GM08714 (cell line): Measurements from ENCODE around the gene PAPPA.

ENCODE experiments used
- H3K4me3 ChIP-seq: fragments of 200-500 bp; sonication (Bioruptor generic); 2 replicates; pipeline ENCODE4 v1.5.1; 2014; ENCODE audit warnings: mild to moderate bottlenecking, low read length, inconsistent platforms
- ZNF274 ChIP-seq: IDR thresholded peaks from 2 replicates; pipeline ENCODE4 v1.6.1; 2012; ENCODE audit warnings: mild to moderate bottlenecking, low read depth, low read length

The PAPPA gene

GRCh38 chr9:116212986-116213692 is 59.5 kb downstream of the PAPPA start:
- no peak overlapping the region for H3K4me3 ChIP-seq
- no peak for TF ChIP-seq ZNF274

- TF ChIP-seq ZNF274 = no peak
- H3K4me3 ChIP-seq = no peak overlapping the region
Observed at GRCh38 chr9:116213693-116214047, 60.1 kb downstream of the PAPPA start.

GRCh38 chr9:116218399-116218798 is 64.8 kb downstream of the PAPPA start:
- TF ChIP-seq ZNF274 = no peak
- no peak overlapping the region for H3K4me3 ChIP-seq

- no peak overlapping the region for H3K4me3 ChIP-seq
- no peak for TF ChIP-seq ZNF274
Observed at GRCh38 chr9:116219686-116220085, 66.1 kb downstream of the PAPPA start.

- no peak for TF ChIP-seq ZNF274
- H3K4me3 ChIP-seq = no peak overlapping the region
Observed at GRCh38 chr9:116223926-116224325, 70.3 kb downstream of the PAPPA start.

DNA sequence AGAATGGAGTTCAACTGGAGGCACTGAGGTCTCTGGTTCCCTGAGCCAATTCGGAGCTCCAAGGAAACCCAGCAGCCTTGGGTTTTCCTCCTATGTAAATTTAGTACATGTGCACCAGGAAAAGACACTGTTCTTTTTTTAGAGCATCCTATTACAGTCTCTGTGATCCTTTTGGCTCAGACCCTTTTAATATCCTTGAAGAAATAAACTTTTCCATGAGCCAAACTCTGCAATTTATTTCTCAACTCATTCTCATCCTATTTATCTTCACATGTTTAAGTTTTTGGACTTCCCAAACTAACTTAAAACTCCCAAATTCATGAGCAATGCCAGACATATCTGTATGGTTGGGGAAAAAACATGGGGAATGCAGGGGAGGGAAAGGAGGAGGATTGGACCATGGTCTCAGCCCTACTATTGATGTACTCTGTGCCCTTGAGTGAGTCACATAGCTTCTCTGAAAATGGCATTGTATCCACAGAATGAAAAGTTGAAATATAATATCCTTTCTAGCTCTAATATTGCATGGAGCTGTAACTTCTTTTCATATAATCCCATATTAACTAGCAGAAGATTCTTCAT is 76.6 kb downstream of the PAPPA start:
- H3K4me3 ChIP-seq = no peak overlapping the region
- no peak for TF ChIP-seq ZNF274

DNA sequence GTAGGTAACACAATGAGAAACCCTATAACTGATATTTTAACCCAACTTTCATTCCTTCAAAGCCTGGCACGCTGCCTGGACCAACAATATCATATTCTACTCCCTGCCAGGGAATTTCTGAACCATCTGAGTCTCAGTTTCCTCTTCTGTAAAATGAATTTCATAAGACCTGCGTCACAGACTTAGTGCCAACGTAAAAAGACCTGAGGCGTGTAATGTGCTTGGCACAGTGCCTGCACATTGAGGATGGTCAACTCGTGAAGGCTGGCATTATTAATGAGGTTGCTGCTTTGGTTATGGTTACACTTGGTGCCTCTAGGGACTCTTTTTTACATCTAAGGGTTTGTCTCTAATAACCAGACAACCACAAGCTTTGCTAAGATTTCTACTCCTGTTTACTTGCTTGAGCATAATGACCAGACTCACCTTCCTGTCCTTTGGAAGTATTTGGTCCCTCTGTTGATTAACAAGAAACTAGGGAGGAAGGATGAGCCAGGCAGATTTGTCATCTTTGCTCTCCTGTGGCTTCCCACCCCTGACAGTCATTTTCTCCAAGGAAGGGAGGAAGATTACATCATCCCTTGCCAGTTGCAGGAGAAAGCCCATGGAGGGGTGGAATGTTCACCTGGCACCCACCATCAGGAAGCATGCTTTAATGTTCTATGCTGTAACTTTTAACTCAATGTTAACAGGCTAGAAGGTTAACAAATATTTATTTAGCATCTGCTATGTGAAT is 79.0 kb downstream of the PAPPA start:
- no peak overlapping the region for H3K4me3 ChIP-seq
- no peak for TF ChIP-seq ZNF274

DNA sequence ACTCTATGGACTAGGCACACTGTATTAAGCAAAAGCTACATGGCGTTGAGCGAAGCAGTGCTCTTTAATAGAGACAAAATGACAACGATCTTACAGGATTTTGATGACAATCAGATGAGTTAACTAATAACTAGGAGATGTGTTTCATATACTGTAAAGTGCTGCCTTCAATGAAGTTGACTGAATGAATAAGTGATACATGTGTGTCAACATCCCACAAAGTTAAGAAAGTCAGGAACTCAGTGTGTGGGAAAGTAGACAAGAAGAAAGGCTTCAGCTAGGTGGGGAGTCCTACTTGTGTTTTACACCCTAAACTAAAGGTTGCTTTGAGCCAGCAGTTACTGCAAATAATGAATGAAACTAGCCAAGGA is 79.6 kb downstream of the PAPPA start:
- no peak for TF ChIP-seq ZNF274
- no peak overlapping the region for H3K4me3 ChIP-seq

- no peak for TF ChIP-seq ZNF274
- H3K4me3 ChIP-seq = no peak overlapping the region
Observed at GRCh38 chr9:116234081-116234480, 80.5 kb downstream of the PAPPA start.

GRCh38 chr9:116236979-116237378 is 83.4 kb downstream of the PAPPA start:
- no peak for TF ChIP-seq ZNF274
- H3K4me3 ChIP-seq = no peak overlapping the region

DNA sequence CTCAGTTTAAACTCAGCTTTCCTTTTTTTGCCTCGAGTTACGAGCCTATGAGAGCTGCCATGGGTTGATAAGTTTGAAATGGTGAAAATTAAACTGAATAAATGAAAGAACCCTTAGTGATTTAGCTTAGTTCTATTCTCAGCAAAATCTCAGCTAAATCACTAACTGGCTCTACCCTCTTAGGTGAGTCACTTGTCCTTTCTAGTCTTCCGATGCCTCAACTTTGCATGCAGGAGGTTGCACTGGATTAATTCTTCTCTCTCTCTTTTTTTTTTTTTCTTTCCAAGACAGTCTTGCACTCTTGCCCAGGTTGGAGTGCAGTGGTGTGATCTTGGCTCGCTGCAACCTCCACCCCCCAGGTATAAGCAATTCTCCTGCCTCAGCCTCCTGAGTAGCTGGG is 83.9 kb downstream of the PAPPA start:
- TF ChIP-seq ZNF274 = no peak

GRCh38 chr9:116238225-116238624 is 84.6 kb downstream of the PAPPA start:
- H3K4me3 ChIP-seq = no peak overlapping the region
- no peak for TF ChIP-seq ZNF274

More for the DNA sequence above, 83.9 kb downstream of the PAPPA start:
- H3K4me3 ChIP-seq = no peak overlapping the region

DNA sequence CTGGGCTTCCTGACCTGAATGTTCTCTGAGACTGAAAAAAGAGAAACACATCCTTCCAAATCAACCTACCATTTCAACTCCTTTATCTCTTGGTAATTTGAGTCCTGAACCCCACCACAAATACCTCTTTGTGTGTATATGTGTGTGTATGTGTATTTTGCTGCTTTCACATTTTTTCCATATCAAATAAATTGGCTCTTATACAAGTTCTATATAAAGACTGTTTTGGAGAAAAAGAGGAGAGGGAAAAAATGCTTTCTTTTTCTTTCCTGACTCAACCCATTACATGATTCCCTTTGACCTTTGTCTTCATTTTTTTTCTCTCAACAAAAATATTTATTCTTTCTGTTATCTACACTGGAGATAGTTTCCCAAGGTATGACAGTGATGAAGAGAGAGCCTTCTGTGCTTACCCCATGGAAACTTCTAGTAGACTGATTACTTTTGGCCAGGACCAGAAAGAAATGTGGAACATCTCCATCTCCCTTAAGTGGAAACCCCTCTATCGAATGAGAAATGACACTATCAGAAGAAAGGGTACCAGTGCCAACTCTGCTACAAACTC is 85.3 kb downstream of the PAPPA start:
- TF ChIP-seq ZNF274 = no peak
- H3K4me3 ChIP-seq = no peak overlapping the region

DNA sequence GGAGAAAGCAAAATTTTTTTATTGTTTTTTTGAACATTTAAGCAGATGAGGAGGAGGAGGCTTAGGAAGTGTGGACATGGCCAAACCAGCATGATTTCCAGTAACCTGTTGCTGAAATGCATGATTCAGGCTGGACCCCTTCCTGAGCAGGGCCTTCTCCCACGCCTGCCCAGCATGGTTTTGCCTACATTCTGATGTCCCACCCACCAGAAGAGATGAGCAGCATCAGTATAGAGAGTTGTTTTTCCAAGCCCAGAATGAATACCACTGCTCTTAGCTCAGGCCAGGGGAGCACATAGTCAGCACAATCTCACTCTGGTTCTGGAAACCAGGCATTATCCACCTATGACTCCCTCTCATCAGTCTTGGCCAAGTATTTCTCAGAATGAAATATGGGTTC is 90.1 kb downstream of the PAPPA start:
- no peak for TF ChIP-seq ZNF274
- H3K4me3 ChIP-seq = no peak overlapping the region

DNA sequence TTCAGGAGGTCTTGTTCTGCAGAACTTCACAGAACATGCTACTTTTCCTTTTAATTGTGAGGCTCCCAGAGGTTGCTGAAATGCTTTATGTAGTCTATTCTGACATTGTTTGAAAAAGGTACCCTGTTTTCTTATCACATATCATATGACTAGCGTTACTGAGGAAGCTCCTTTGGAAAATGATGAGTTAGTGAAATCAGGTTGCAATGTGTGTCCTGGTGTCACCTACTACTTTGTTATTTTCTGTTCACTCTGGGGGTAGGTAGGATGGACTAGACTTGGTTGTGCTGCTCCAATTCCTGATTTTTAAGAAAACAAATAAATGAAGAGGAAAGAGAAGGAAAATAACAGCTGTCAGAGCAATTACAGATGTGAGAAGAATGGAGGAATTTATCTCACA is 93.7 kb downstream of the PAPPA start:
- H3K4me3 ChIP-seq = no peak overlapping the region
- no peak for TF ChIP-seq ZNF274
